ENCODE measurements around the gene RANBP17.
A peak's percentile ranks its signal among the peaks of the same experiment; 100 is the strongest.
"Not testable (repeated sequence)": the region's sequence is repeated elsewhere in the genome, so short reads cannot be mapped to it uniquely, and the experiment has no call there.

The RANBP17 gene

GRCh38 chr5:170861917-170862766 lies at the start of gene RANBP17:
Gene RANBP17, plus strand, starts transcription at chr5:170862018.
- peak; percentile 25 for DNase-seq (ENCODE audit: low spot score)

DNA sequence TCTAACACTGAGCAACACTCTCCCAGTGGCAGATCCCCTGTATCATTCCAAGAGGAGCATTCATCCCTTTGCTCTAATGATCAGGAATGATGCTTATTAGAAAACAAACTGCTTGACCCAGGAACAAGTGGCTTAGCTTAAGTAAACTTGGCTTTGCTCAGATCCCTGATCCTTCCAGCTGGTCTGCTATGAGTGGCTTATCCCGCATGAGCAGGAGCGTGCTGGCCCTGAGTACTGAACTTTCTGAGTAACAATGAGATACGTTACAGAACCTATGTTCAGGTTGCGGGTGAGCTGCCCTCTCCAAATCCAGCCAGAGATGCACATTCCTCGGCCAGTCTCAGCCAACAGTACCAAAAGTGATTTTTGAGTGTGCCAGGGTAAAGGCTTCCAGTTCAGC lies 48.6 kb upstream of the RANBP17 start:
- no peak for DNase-seq (ENCODE audit: low spot score)

DNA sequence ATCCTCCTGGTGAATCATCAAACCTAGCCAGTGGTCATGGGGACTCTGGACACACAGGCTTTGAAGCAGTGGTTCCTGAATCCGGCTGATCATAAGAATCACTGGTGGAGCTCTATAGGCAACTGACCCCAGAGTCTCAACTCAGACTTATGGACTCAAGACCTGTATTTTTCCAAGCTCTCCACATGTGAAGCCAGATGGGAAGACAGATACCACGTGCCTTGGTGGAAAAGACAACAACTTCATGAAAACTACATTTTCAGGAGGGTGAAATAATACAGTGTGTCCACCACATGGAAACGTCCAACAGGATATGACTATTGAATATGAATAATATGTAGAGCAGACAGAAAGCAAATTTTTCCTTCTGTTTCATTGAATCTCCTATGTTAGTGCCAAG lies 44.6 kb upstream of the RANBP17 start:
- no peak for DNase-seq (ENCODE audit: low spot score)

DNA sequence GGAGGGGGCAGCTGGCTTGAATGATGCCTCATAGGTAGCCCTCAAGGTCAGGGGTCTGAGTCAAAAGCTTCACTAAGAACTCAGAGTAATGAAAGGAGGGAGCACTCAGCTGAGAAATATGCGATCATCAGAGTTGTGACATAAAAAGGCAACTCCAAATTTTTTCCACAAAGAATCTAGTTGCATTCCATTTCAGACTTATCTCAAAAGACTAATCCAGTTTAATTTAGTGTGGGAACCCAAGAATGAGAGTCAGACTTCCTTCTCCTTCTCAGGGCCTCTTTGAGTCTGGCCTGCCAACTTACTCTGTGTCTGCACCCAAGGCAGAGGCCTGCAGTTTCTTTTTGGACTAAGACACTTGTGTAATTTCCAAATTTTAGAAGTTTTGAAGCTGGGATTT lies 43.6 kb upstream of the RANBP17 start:
- DNase-seq (ENCODE audit: low spot score): no peak

GRCh38 chr5:170819824-170820223 lies 42.0 kb upstream of the RANBP17 start:
- peak; percentile 10 for DNase-seq (ENCODE audit: low spot score)

DNA sequence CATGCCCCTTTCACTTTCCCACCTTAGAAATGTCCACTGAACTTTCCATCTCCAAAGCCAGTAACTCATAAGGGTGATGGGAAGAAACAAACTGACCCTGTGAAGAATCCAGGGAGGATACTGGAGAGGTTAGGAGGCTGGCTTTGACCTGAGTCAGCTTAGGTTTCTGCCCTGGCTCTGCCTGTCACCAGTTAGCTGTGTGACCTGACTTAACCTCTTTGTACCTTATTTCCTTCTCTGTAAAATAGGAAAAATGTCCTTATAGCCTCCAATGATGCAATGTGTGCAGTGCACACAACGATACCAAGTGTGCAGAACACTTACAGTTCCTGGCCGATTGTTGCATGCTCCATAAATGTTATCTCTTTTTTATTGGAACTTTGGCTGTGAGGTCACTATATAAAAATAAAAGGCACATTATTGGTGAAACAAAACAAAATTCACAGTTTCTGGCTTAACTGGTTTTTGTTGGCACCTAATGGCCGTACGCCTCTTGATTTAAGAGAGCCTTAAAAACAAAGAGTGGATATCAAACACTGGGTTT lies 40.5 kb upstream of the RANBP17 start:
- no peak for DNase-seq (ENCODE audit: low spot score)

- no peak for DNase-seq (ENCODE audit: low spot score)
These were observed 35.7 kb upstream of the RANBP17 start for GRCh38 chr5:170826117-170826516.

GRCh38 chr5:170832241-170832640 lies 29.6 kb upstream of the RANBP17 start:
- no peak for DNase-seq (ENCODE audit: low spot score)

- not testable (repeated sequence) for DNase-seq (ENCODE audit: low spot score)
These were observed 27.8 kb upstream of the RANBP17 start for GRCh38 chr5:170833981-170834380.

- no peak for DNase-seq (ENCODE audit: low spot score)
These were observed 25.6 kb upstream of the RANBP17 start for GRCh38 chr5:170836226-170836625.

- DNase-seq (ENCODE audit: low spot score): no peak
These were observed 17.9 kb upstream of the RANBP17 start for GRCh38 chr5:170843870-170844269.

- no peak for DNase-seq (ENCODE audit: low spot score)
These were observed 17.2 kb upstream of the RANBP17 start for GRCh38 chr5:170844651-170845050.

DNA sequence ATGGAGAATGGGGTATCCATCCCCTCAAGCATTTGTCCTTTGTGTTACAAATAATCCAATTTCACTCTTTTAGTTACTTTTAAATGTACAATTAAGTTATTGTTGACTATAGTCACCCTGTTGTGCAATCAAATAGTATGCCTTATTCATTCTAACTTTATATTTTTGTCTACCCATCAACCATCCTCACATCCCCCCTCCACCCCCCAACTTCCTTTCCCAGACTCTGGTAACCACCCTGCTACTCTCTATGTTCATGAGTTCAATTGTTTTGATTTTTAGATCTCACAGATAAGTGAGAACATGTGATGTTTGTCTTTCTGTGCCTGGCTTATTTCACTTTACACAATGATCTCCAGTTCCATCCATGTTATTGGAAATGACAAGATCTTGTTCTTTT lies 15.4 kb upstream of the RANBP17 start:
- no peak for DNase-seq (ENCODE audit: low spot score)

DNA sequence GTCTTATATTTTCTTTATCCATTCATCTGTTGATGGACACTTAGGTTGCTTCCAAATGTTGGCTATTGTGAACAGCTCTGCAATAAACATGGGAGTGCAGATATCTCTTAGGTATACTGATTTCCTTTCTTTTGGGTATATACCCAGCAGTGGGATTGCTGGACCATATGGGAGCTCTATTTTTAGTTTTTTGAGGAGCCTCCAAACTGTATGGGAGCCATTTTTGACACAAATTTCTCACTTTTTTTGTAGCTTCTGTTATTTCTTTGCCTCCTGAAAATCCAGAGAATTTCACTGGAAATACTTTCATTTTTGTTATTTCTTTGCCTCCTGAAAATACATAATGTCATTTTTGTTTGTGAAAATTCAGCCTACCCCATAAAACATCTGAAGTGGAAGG lies 15.0 kb upstream of the RANBP17 start:
- DNase-seq (ENCODE audit: low spot score): no peak

- DNase-seq (ENCODE audit: low spot score): no peak
These were observed 13.8 kb upstream of the RANBP17 start for GRCh38 chr5:170848033-170848432.

GRCh38 chr5:170849374-170849773 lies 12.4 kb upstream of the RANBP17 start:
- no peak for DNase-seq (ENCODE audit: low spot score)

GRCh38 chr5:170854566-170854965 lies 7.3 kb upstream of the RANBP17 start:
- DNase-seq (ENCODE audit: low spot score): no peak

DNA sequence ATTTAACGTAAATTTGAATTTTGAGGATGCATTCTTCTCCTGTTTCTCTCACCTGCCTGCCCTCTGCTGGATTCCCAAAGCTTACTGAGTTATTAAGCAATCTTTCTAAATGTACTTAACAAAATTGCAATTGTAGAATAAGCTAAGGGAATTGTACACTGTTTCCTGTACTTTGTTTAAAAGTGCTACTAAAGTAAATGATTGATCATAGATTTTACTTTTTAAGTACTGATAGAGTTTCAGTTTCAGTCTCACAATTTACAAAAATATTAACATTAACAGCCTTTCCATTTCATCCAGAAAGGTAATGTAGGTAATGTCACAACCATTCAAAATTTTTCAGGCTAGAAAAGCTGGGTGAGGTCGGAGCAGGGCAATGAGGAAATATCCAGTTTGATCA lies 4.8 kb upstream of the RANBP17 start:
- DNase-seq (ENCODE audit: low spot score): no peak

GRCh38 chr5:170860415-170860814 lies 1.4 kb upstream of the RANBP17 start:
- DNase-seq (ENCODE audit: low spot score): no peak

DNA sequence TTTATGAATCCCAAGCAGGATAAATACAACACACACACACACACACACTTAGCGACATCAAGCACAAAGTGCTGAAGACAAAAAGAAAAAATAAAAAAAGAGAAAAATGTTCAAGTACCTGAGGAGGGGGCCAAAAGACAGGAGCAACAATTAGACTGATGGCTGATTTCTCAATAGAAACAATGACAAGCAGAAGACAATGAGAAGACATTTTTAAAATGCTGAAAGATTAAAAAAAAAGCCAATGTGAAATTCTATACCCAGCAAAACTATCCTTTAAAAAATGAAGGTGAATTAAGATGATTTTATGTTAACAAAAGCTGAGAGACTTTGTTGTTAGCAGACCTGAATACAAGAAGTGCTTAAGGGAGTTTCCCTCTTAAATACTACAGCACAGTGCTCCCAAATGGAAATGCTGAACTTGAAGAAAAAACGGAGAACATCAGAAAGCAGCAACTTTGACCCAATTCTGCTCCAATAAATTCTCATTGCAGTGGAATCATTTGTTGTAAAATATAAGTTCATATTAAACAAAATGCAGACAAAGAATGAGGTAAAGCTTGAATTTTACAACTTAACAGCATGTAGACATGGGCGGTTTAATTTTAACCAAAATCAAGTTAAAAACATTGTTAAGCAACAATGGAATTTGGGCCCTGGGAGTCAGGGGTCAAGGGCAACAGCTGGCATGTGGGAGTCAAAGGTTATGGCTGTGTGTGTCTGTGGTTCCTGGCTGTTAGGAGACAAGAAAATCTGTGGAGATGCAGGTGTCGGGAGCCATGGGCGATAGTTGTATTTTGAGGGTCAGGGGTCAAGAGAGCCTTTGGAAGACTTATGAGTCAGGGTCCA lies 776 bp upstream of the RANBP17 start:
- DNase-seq (ENCODE audit: low spot score): no peak

DNA sequence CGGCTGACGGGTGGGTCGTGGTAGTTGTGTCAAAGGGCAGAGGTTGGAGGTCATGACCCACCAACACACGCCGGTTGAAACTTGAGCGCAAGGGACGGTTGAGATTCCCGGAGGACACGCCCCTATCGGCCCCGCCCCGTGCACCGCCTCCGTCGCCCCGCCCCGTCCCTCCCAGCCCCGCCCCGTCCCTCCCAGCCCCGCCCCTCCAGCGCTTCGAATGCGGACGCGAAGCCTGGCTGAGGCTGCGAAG lies 226 bp upstream of the RANBP17 start:
- DNase-seq (ENCODE audit: low spot score): peak; percentile 43

DNA sequence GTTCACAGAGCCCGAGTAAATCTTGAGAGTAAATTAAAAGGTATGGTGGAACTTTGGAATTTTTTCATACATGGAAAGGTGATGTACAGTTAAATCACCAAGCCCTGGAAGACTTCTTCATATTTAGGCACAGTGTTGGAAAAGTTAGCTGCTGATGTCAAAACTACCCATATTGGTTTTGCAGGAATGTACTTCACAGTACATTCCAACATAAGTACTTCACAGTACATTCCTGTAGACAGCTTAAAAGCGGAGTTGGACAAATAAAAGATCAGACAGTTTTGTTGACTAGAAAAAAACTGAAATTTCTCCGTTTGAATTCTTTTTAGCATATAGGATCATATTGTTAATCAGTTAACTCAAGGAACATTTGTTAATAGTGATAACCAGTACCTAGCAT lies 1.8 kb downstream of the RANBP17 start:
- no peak for DNase-seq (ENCODE audit: low spot score)

DNA sequence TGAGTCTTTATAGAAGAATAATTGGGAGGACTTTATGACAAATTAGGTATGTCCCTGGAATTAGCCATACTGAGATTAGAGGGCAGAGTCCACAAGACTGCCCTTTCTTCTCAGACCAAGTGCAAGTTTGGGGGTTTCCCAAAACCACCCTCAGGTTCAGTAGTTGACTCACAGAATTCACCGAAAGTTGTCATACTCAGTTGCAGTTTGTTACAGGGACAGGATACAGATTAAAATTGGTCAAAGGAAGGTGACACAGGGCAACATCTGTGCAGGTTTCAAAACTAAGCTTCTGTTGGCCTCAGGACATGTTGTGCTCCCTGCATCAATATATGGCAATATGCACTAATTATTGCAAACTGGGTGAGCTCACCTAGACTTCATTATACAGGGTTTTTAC lies 3.8 kb downstream of the RANBP17 start:
- DNase-seq (ENCODE audit: low spot score): no peak
